ENCODE measurements around the gene FBXO48.

Gene FBXO48

GRCh38 chr2:68412127-68412819 lies 54.8 kb downstream of the FBXO48 start:
- no peak for DNase-seq (ENCODE audit: low read depth)

GRCh38 chr2:68411397-68412126 lies 55.5 kb downstream of the FBXO48 start:
- no peak for DNase-seq (ENCODE audit: low read depth)

Data from CMK (cell line).